Mesothelial cell of epicardium (in vitro differentiated cells): ENCODE measurements around the gene MED23. TPM values are rescaled to one million over a fixed set of nuclear protein-coding genes. Genes with fewer than 3 reads are reported as not detected.

ENCODE experiments used
- DNase-seq, 2 experiments: peaks; one replicate each; pipeline ENCODE4 v3.0.0; 2021; ENCODE audit warnings: low spot score in 2 of 2; ENCODE audit not compliant: unreplicated experiment in 2 of 2
- H3K27ac Mint-ChIP-seq: 2 replicates; pipeline ENCODE4 v1.8.0; 2021; ENCODE audit warnings: mixed read lengths
- H3K27me3 Mint-ChIP-seq: 2 replicates; pipeline ENCODE4 v1.8.0; 2021; ENCODE audit warnings: low read depth, mixed read lengths
- H3K36me3 Mint-ChIP-seq: 2 replicates; pipeline ENCODE4 v1.8.0; 2021; ENCODE audit warnings: mixed read lengths
- H3K4me1 Mint-ChIP-seq: 2 replicates; pipeline ENCODE4 v1.8.0; 2021; ENCODE audit warnings: mixed read lengths
- H3K4me3 Mint-ChIP-seq: 2 replicates; pipeline ENCODE4 v1.8.0; 2021; ENCODE audit warnings: mild to moderate bottlenecking, moderate library complexity, mixed read lengths
- H3K9me3 Mint-ChIP-seq: 2 replicates; pipeline ENCODE4 v1.8.0; 2021; ENCODE audit warnings: mixed read lengths
- total RNA-seq: library from RNA; stranded (reverse); gene quantifications from 3 replicates; pipeline ENCODE4 v1.2.1, GENCODE V29; 2021
- TF ChIP-seq, protein P1 (sequence below): fragments of 200-600 bp; sonication (generic); IDR thresholded peaks from one replicate; pipeline ENCODE4 v1.5.0; 2021; ENCODE audit warnings: antibody characterized with exemption; ENCODE audit not compliant: unreplicated experiment

Gene MED23
- total RNA-seq, 1 donor from 2014 or later = 41.9 TPM

DNA sequence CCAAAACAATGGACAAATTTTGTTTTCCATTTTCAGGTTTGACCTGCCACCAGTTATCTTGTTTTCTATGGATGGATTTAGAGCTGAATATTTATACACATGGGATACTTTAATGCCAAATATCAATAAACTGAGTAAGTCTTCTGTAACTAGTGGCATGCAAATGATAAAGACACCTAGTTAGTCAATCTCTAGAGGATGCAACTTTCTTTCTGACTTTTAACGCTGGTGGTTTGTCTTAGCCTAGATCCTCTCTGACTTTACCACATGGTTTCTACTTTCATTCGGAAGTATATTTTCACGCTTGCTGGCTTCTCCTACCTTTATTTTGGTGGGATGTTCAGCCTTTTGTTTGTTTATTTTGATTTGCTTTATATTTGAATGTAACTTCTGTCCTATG, 30.2 kb upstream of the MED23 start:
- Mint-ChIP-seq H3K4me3 (no peak overlapping the region), H3K9me3 (peaks cover 8% of the 10 kb centered on the region), H3K27ac (no peak overlapping the region)

DNA sequence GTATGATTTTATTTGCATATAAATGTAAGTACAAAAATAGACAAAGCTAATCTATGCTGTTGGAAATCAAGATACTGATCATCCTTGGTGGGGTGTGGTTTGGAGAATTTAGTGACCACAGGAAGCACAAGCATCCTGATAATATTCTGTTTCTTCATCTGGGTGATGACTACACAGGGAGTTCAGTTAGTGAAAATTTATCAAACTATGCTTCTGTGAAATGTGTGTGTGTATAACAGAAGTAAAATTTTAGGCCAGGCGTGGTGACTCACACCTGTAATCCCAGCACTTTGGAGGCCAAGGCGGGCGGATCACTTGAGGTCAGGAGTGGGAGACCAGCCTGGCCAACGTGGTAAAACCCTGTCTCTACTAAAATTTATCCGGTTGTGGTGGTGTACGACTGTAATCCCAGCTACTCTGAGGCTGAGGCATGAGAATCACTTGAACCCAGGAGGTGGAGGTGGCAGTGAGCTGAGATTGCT, 29.6 kb upstream of the MED23 start:
- H3K36me3 Mint-ChIP-seq = no peaks in the 10 kb centered on the region
- peaks cover under 1% of the 10 kb centered on the region for H3K27me3 Mint-ChIP-seq
- no peak overlapping the region for H3K4me3 Mint-ChIP-seq
- TF ChIP-seq, protein P1, sequence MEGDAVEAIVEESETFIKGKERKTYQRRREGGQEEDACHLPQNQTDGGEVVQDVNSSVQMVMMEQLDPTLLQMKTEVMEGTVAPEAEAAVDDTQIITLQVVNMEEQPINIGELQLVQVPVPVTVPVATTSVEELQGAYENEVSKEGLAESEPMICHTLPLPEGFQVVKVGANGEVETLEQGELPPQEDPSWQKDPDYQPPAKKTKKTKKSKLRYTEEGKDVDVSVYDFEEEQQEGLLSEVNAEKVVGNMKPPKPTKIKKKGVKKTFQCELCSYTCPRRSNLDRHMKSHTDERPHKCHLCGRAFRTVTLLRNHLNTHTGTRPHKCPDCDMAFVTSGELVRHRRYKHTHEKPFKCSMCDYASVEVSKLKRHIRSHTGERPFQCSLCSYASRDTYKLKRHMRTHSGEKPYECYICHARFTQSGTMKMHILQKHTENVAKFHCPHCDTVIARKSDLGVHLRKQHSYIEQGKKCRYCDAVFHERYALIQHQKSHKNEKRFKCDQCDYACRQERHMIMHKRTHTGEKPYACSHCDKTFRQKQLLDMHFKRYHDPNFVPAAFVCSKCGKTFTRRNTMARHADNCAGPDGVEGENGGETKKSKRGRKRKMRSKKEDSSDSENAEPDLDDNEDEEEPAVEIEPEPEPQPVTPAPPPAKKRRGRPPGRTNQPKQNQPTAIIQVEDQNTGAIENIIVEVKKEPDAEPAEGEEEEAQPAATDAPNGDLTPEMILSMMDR = no peak
- no peak for DNase-seq
- peaks cover 4% of the 10 kb centered on the region for H3K9me3 Mint-ChIP-seq
- H3K4me1 Mint-ChIP-seq = no peaks in the 10 kb centered on the region
- no peak overlapping the region for H3K27ac Mint-ChIP-seq

More for the DNA sequence above, 30.2 kb upstream of the MED23 start:
- Mint-ChIP-seq H3K4me1 (no peaks in the 10 kb centered on the region), H3K27me3 (no peaks in the 10 kb centered on the region), H3K36me3 (no peaks in the 10 kb centered on the region)
- no peak for DNase-seq
- TF ChIP-seq, protein P1 = no peak

DNA sequence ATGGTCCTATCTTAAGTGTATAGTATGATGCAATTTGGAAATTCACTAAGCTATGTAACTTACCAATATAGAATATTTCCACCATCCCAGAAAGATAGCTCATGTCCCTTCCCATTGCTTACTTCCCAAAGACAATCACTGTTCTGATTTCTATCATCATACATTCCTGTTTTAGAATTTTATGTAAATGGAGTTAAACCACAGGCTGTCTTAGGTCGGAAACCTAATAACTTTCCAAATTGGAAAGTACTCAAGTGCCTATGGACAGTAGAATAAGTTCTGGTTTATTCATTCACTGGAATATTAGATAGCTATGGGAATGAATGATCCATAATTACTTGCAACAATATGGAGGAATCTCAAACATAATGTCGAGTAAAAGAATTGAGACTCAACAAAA, 29.2 kb upstream of the MED23 start:
- Mint-ChIP-seq H3K4me3 (no peak overlapping the region), H3K36me3 (no peaks in the 10 kb centered on the region), H3K27me3 (peaks cover 3% of the 10 kb centered on the region), H3K9me3 (peaks cover 4% of the 10 kb centered on the region), H3K27ac (no peak overlapping the region), H3K4me1 (no peaks in the 10 kb centered on the region)
- no peak for DNase-seq
- TF ChIP-seq, protein P1 = no peak

DNA sequence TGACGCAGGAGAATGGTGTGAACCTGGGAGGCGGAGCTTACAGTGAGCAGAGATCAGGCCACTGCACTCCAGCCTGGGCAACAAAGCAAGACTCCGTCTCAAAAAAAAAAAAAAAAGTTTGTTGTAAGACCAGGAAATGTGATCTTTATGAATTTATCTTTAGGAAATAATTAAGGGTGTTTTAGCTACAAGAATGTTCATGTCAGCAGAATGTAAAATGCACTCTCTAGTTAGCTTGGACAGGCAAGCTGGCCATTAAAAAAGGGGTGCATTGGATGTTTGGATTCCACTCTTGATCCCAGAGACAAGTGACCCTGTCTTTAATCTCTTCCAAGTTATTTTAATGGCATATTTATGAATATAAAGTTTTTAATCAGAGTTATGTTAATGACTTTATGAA, 28.6 kb upstream of the MED23 start:
- DNase-seq = no peak
- Mint-ChIP-seq H3K27ac (no peak overlapping the region), H3K4me1 (no peaks in the 10 kb centered on the region), H3K27me3 (peaks cover 3% of the 10 kb centered on the region), H3K4me3 (no peak overlapping the region), H3K9me3 (peaks cover under 1% of the 10 kb centered on the region), H3K36me3 (no peaks in the 10 kb centered on the region)
- TF ChIP-seq, protein P1 = no peak

DNA sequence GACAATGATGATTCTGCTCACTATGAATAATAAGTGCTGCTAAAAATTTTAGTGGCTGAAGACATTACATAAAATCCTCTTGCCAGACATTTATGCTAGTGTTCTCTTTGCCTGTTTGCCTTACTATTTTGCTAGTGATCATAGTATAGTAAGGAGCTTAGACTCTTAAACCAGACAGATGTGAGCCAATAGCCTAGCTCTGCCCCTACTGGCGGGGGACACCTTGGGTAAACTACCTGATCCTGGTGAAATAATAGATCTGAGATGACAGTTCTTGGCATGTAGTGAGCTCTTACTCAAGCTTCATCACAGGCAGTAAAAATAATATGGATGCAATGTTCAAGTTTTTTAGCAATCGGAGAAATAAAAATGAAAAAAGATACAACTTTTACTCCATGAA, 27.9 kb upstream of the MED23 start:
- DNase-seq = no peak
- Mint-ChIP-seq H3K4me1 (no peaks in the 10 kb centered on the region), H3K9me3 (no peaks in the 10 kb centered on the region), H3K27ac (no peak overlapping the region), H3K36me3 (no peaks in the 10 kb centered on the region), H3K4me3 (no peak overlapping the region), H3K27me3 (peaks cover 3% of the 10 kb centered on the region)
- TF ChIP-seq, protein P1 = no peak

DNA sequence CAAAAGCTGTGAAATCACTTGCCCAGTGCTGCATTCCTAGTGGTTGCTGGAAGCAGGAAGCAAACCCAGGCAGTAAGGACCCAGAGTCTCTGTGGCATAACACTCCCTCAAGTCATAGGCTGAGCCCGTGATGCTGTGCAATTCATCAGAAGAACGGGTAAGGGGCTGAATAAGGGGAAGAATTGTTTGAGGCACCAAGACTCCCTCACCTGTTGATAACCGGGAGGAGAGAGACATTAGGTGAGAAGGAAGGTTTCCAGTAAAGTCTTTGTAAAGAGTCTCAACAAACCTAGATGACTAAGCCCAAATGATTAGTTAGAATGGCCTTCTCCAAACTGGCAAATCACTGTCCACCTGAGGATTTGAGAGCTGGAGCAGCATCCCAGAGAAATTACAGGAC, 27.3 kb upstream of the MED23 start:
- DNase-seq = no peak
- H3K36me3 Mint-ChIP-seq = no peaks in the 10 kb centered on the region
- H3K9me3 Mint-ChIP-seq = no peaks in the 10 kb centered on the region
- peaks cover 3% of the 10 kb centered on the region for H3K27me3 Mint-ChIP-seq
- TF ChIP-seq, protein P1 = no peak
- no peak overlapping the region for H3K4me3 Mint-ChIP-seq
- H3K27ac Mint-ChIP-seq = no peak overlapping the region
- H3K4me1 Mint-ChIP-seq = no peaks in the 10 kb centered on the region
